Natural killer cell (primary cell): Measurements from ENCODE around the gene SELENOP. TPM values are rescaled to one million over a fixed set of nuclear protein-coding genes. Genes with fewer than 3 reads are reported as not detected.

ENCODE experiments used
- ATAC-seq, 3 donors: fragments of 150-1000 bp in 2 of 3; fragments of 200-7000 bp in 1 of 3; cut with Tn5 transposase; 1 replicate in 1 of 3; 2 replicates in 2 of 3; pipeline ENCODE4 v1.10.0; 2021; ENCODE audit warnings: mild to moderate bottlenecking in 2 of 3, moderate library complexity in 2 of 3
- DNase-seq, 2 donors: peaks; one replicate each; pipeline versions ENCODE4 v3.0.0 to v3.0.0-alpha.2; 2013 to 2021; ENCODE audit warnings: mixed read lengths in 1 of 2
- H3K27ac ChIP-seq: one replicate; pipeline ENCODE4 v1.5.1; 2013; ENCODE audit warnings: mild to moderate bottlenecking, low read length
- H3K27me3 ChIP-seq: one replicate; pipeline ENCODE4 v1.6.1; 2013; ENCODE audit warnings: low read length; ENCODE audit not compliant: control insufficient read depth, insufficient read depth
- H3K36me3 ChIP-seq: one replicate; pipeline ENCODE4 v1.6.1; 2013; ENCODE audit warnings: low read length; ENCODE audit not compliant: control insufficient read depth, insufficient read depth
- H3K4me1 ChIP-seq: one replicate; pipeline ENCODE4 v1.6.1; 2013; ENCODE audit warnings: low read length; ENCODE audit not compliant: control insufficient read depth, insufficient read depth
- H3K4me3 ChIP-seq: one replicate; pipeline ENCODE4 v1.5.1; 2013; ENCODE audit warnings: low read length
- H3K9me3 ChIP-seq: one replicate; pipeline ENCODE4 v1.6.1; 2013; ENCODE audit warnings: low read length; ENCODE audit not compliant: control insufficient read depth, insufficient read depth
- H3K27ac Mint-ChIP-seq, 2 donors: one replicate each; pipeline ENCODE4 v1.8.0; 2022; ENCODE audit warnings: mild to moderate bottlenecking in 2 of 2, mixed read lengths in 2 of 2, moderate library complexity in 1 of 2
- H3K27me3 Mint-ChIP-seq, 2 donors: one replicate each; pipeline ENCODE4 v1.8.0; 2022; ENCODE audit warnings: low read depth in 2 of 2, mixed read lengths in 2 of 2
- H3K36me3 Mint-ChIP-seq: one replicate; pipeline ENCODE4 v1.8.0; 2022; ENCODE audit warnings: mixed read lengths
- H3K4me1 Mint-ChIP-seq, 2 donors: one replicate each; pipeline ENCODE4 v1.8.0; 2022; ENCODE audit warnings: mixed read lengths in 2 of 2
- H3K4me3 Mint-ChIP-seq: one replicate; pipeline ENCODE4 v1.8.0; 2022; ENCODE audit warnings: mild to moderate bottlenecking, moderate library complexity, mixed read lengths
- H3K9me3 Mint-ChIP-seq, 2 donors: one replicate each; pipeline ENCODE4 v1.8.0; 2022; ENCODE audit warnings: mixed read lengths in 2 of 2
- CTCF ChIP-seq: fragments of 200-600 bp; IDR thresholded peaks from one replicate; pipeline ENCODE4 v1.8.0; 2022; ENCODE audit warnings: antibody characterized with exemption
- WGBS: methylation state at CpG from one replicate; pipeline ENCODE4 v1.1.7; 2013; ENCODE audit warnings: missing lambda C conversion rate; ENCODE audit not compliant: insufficient coverage; 5-methylcytosine and 5-hydroxymethylcytosine counted together
- intact Hi-C: fragments of 100-400 bp; cut with micrococcal nuclease; formaldehyde crosslinking; loops from one replicate; pipeline ENCODE4 v1.14.2; 2022
- total RNA-seq, 4 donors: library from RNA; stranded (reverse); fragments of 120-200 nt in 1 of 4; gene quantifications; one replicate each; pipeline versions ENCODE4 v1.2.3 to v1.2.4, GENCODE V29; 2013 to 2022

Gene SELENOP
- total RNA-seq, 3 donors from 2014 or later (not counting 1 experiment from before 2014, with no cell fraction given) = 0.75 to 1.8 (median 1.1) TPM

GRCh38 chr5:42842921-42843641 is 31.4 kb upstream of the SELENOP start:
- no peak for TF ChIP-seq CTCF
- Mint-ChIP-seq H3K4me1 (no peaks in the 10 kb centered on the region), H3K4me3 (no peak overlapping the region), H3K27me3 (peaks cover 3 to 4% of the 10 kb centered on the region in 2 donors), H3K9me3 (no peaks in the 10 kb centered on the region), H3K36me3 (no peaks in the 10 kb centered on the region), H3K27ac (no peak overlapping the region)
- intact Hi-C loops = no loop called here
- Histone ChIP-seq H3K36me3 (no peaks in the 10 kb centered on the region), H3K27ac (no peak overlapping the region), H3K4me3 (no peak overlapping the region), H3K9me3 (no peaks in the 10 kb centered on the region), H3K4me1 (no peaks in the 10 kb centered on the region), H3K27me3 (no peaks in the 10 kb centered on the region)
- ATAC-seq (no peak), DNase-seq (no peak)
- 89% methylated on average over 3 of the region's 4 CpGs for WGBS

GRCh38 chr5:42840842-42841567 is 29.3 kb upstream of the SELENOP start:
- H3K4me1 ChIP-seq = no peaks in the 10 kb centered on the region
- no peak overlapping the region for H3K4me3 ChIP-seq
- H3K4me1 Mint-ChIP-seq = no peaks in the 10 kb centered on the region
- H3K9me3 Mint-ChIP-seq = no peaks in the 10 kb centered on the region
- H3K27ac ChIP-seq = no peak overlapping the region
- intact Hi-C loops = no loop called here
- no peaks in the 10 kb centered on the region for H3K36me3 ChIP-seq
- no peak for TF ChIP-seq CTCF
- no peak overlapping the region for H3K4me3 Mint-ChIP-seq
- H3K36me3 Mint-ChIP-seq = no peaks in the 10 kb centered on the region
- WGBS = 85% methylated on average over 5 of the region's 5 CpGs
- no peak for ATAC-seq
- no peak overlapping the region for H3K27ac Mint-ChIP-seq
- peaks cover 0 to 3% of the 10 kb centered on the region in 2 donors for H3K27me3 Mint-ChIP-seq
- DNase-seq = no peak
- H3K9me3 ChIP-seq = no peaks in the 10 kb centered on the region
- H3K27me3 ChIP-seq = no peaks in the 10 kb centered on the region

- H3K4me3 ChIP-seq = no peak overlapping the region
- Mint-ChIP-seq H3K27ac (no peak overlapping the region), H3K4me3 (no peak overlapping the region), H3K36me3 (no peaks in the 10 kb centered on the region), H3K27me3 (peaks cover 0 to 3% of the 10 kb centered on the region in 2 donors), H3K9me3 (no peaks in the 10 kb centered on the region), H3K4me1 (no peaks in the 10 kb centered on the region)
- H3K4me1 ChIP-seq = no peaks in the 10 kb centered on the region
- H3K9me3 ChIP-seq = no peaks in the 10 kb centered on the region
- WGBS = 15% methylated on average over 6 of the region's 6 CpGs
- H3K27me3 ChIP-seq = no peaks in the 10 kb centered on the region
- no peak for TF ChIP-seq CTCF
- no peak for DNase-seq
- no peak overlapping the region for H3K27ac ChIP-seq
- ATAC-seq = no peak
- intact Hi-C loops = no loop called here
- no peaks in the 10 kb centered on the region for H3K36me3 ChIP-seq
These were observed 28.6 kb upstream of the SELENOP start for GRCh38 chr5:42840269-42840668.
